Neural cell (in vitro differentiated cells): Measurements from ENCODE around the gene OBSCN. TPM values are rescaled to one million over a fixed set of nuclear protein-coding genes. Genes with fewer than 3 reads are reported as not detected.

Experiments
- H2AFZ ChIP-seq: fragments of 200-600, 300-800 bp; sonication (generic), shearing (Covaris generic); 2 replicates; pipeline ENCODE4 v1.6.0; 2014; ENCODE audit warnings: low read depth, mild to moderate bottlenecking, antibody characterized with exemption, low read length, moderate library complexity
- H3F3A ChIP-seq: fragments of 200-600 bp; shearing (Covaris generic); 2 replicates; pipeline ENCODE4 v1.6.1; 2016; ENCODE audit warnings: mild to moderate bottlenecking, moderate library complexity, mixed read lengths, antibody characterized with exemption, low read length; ENCODE audit not compliant: insufficient read depth, poor library complexity, severe bottlenecking
- H3K27ac ChIP-seq: fragments of 200-600, 300-800 bp; sonication (generic), shearing (Covaris generic); 2 replicates; pipeline ENCODE4 v1.5.1; 2014; ENCODE audit warnings: mild to moderate bottlenecking, low read length, moderate library complexity
- H3K27me3 ChIP-seq: fragments of 300-800, 200-600 bp; sonication (generic), shearing (Covaris generic); 2 replicates; pipeline ENCODE4 v1.6.0; 2014; ENCODE audit warnings: mild to moderate bottlenecking, low read depth, low read length, moderate library complexity; ENCODE audit not compliant: insufficient read depth
- H3K36me3 ChIP-seq: fragments of 300-800, 200-600 bp; sonication (generic), shearing (Covaris generic); 2 replicates; pipeline ENCODE4 v1.5.1; 2014; ENCODE audit warnings: mild to moderate bottlenecking, antibody characterized with exemption, low read length, moderate library complexity; ENCODE audit not compliant: insufficient read depth
- H3K4me2 ChIP-seq: fragments of 300-800, 200-600 bp; sonication (generic), shearing (Covaris generic); 2 replicates; pipeline ENCODE4 v1.6.0; 2014; ENCODE audit warnings: mild to moderate bottlenecking, low read length
- H3K4me3 ChIP-seq: fragments of 300-800, 200-600 bp; sonication (generic), shearing (Covaris generic); 2 replicates; pipeline ENCODE4 v1.5.1; 2014; ENCODE audit warnings: mild to moderate bottlenecking, low read length, moderate library complexity
- H3K79me2 ChIP-seq: fragments of 200-600 bp; shearing (Covaris generic); replicated peaks from 2 replicates; pipeline ENCODE4 v1.6.0; 2014; ENCODE audit warnings: mild to moderate bottlenecking, low read length, moderate library complexity; ENCODE audit not compliant: insufficient read depth
- H3K9ac ChIP-seq: fragments of 300-800, 200-600 bp; sonication (generic), shearing (Covaris generic); 2 replicates; pipeline ENCODE4 v1.6.1; 2016; ENCODE audit warnings: mild to moderate bottlenecking, low read length, mixed read lengths
- H3K9me2 ChIP-seq: fragments of 200-600 bp; shearing (Covaris generic); 2 replicates; pipeline ENCODE4 v1.6.1; 2016; ENCODE audit warnings: mild to moderate bottlenecking, low read length, mixed read lengths; ENCODE audit not compliant: insufficient read depth
- H3K9me3 ChIP-seq: fragments of 200-600, 300-800 bp; sonication (generic), shearing (Covaris generic); 2 replicates; pipeline ENCODE4 v1.6.1; 2016; ENCODE audit warnings: mild to moderate bottlenecking, mixed run types, low read length, moderate library complexity, mixed read lengths
- H4K20me1 ChIP-seq: fragments of 200-600 bp; shearing (Covaris generic); 2 replicates; pipeline ENCODE4 v1.6.1; 2016; ENCODE audit warnings: mild to moderate bottlenecking, mixed run types; ENCODE audit not compliant: insufficient read depth
- CTCF ChIP-seq: fragments of 450-650 bp; IDR thresholded peaks from 2 replicates; pipeline ENCODE4 v1.5.1; 2014; ENCODE audit warnings: antibody characterized with exemption, mild to moderate bottlenecking, moderate library complexity; ENCODE audit not compliant: poor library complexity, severe bottlenecking
- EP300 ChIP-seq: fragments of 450-650 bp; conservative IDR thresholded peaks from 2 replicates; pipeline ENCODE4 v1.6.1; 2014; ENCODE audit warnings: antibody characterized with exemption, mild to moderate bottlenecking, moderate library complexity; ENCODE audit not compliant: poor library complexity, severe bottlenecking
- EZH2 ChIP-seq: fragments of 200-600, 300-800 bp; shearing (Covaris generic), sonication (generic); IDR thresholded peaks from 2 replicates; pipeline ENCODE4 v1.6.1; 2014; ENCODE audit warnings: antibody characterized with exemption, low read length, borderline replicate concordance, mild to moderate bottlenecking; ENCODE audit not compliant: insufficient read depth, poor library complexity, severe bottlenecking
- MXI1 ChIP-seq: fragments of 450-650 bp; conservative IDR thresholded peaks from 2 replicates; pipeline ENCODE4 v1.6.1; 2014; ENCODE audit warnings: antibody characterized with exemption, mild to moderate bottlenecking; ENCODE audit not compliant: poor library complexity, severe bottlenecking
- POLR2AphosphoS5 ChIP-seq: IDR thresholded peaks from 2 replicates; pipeline ENCODE4 v1.6.1; 2012
- RAD21 ChIP-seq: fragments of 450-650 bp; conservative IDR thresholded peaks from 2 replicates; pipeline ENCODE4 v1.6.1; 2014; ENCODE audit warnings: antibody characterized with exemption, mild to moderate bottlenecking, moderate library complexity
- REST ChIP-seq: IDR thresholded peaks from 2 replicates; pipeline ENCODE4 v1.6.1; 2012; ENCODE audit warnings: borderline replicate concordance
- SMC3 ChIP-seq: fragments of 450-650 bp; conservative IDR thresholded peaks from 2 replicates; pipeline ENCODE4 v1.6.1; 2014; ENCODE audit warnings: antibody characterized with exemption, mild to moderate bottlenecking, moderate library complexity; ENCODE audit not compliant: poor library complexity
- TAF1 ChIP-seq: IDR thresholded peaks from 2 replicates; pipeline ENCODE4 v1.6.1; 2012; ENCODE audit warnings: low read depth
- polyA plus RNA-seq: library from polyadenylated mRNA; depleted of rRNA; stranded (reverse); fragments of >200 nt; gene quantifications from 2 replicates; pipeline ENCODE4 v1.2.3, GENCODE V29; 2014

OBSCN gene
- polyA plus RNA-seq, 1 donor from 2014 or later, result 7.2 TPM

GRCh38 chr1:228398741-228399461 lies 191.1 kb downstream of the OBSCN start:
- H3K27me3 ChIP-seq, result no peaks in the 10 kb centered on the region
- H2AFZ ChIP-seq, result no peak overlapping the region
- no peaks in the 10 kb centered on the region for H3K9me2 ChIP-seq
- no peak overlapping the region for H3K9ac ChIP-seq
- no peaks in the 10 kb centered on the region for H3K9me3 ChIP-seq
- no peaks in the 10 kb centered on the region for H3F3A ChIP-seq
- no peak overlapping the region for H3K4me2 ChIP-seq
- H3K36me3 ChIP-seq, result no peaks in the 10 kb centered on the region
- H4K20me1 ChIP-seq, result no peaks in the 10 kb centered on the region
- no peak overlapping the region for H3K27ac ChIP-seq
- TF ChIP-seq TAF1 (no peak), POLR2AphosphoS5 (no peak), EZH2 (no peak), MXI1 (no peak), RAD21 (no peak), EP300 (no peak), REST (no peak), SMC3 (no peak), CTCF (no peak)
- H3K79me2 ChIP-seq, result peaks cover 1% of the 10 kb centered on the region
- H3K4me3 ChIP-seq, result no peak overlapping the region

- H3K4me3 ChIP-seq, result no peak overlapping the region
- no peak overlapping the region for H3K9ac ChIP-seq
- H3F3A ChIP-seq, result no peaks in the 10 kb centered on the region
- H2AFZ ChIP-seq, result no peak overlapping the region
- H3K4me2 ChIP-seq, result no peak overlapping the region
- no peak overlapping the region for H3K27ac ChIP-seq
- no peaks in the 10 kb centered on the region for H4K20me1 ChIP-seq
- H3K9me3 ChIP-seq, result no peaks in the 10 kb centered on the region
- H3K79me2 ChIP-seq, result peaks cover 9% of the 10 kb centered on the region
- H3K27me3 ChIP-seq, result no peaks in the 10 kb centered on the region
- no peaks in the 10 kb centered on the region for H3K9me2 ChIP-seq
- TF ChIP-seq MXI1 (no peak), SMC3 (no peak), REST (no peak), CTCF (no peak), EP300 (no peak), TAF1 (no peak), POLR2AphosphoS5 (no peak), EZH2 (no peak), RAD21 (no peak)
- H3K36me3 ChIP-seq, result no peaks in the 10 kb centered on the region
Measured at GRCh38 chr1:228399531-228400236, 191.8 kb downstream of the OBSCN start.
